ENCODE measurements around the gene KCNH1. TPM values are rescaled to one million over a fixed set of nuclear protein-coding genes. Genes with fewer than 3 reads are reported as not detected.

Gene KCNH1
- total and polyA plus RNA-seq, 10 of the 15 experiments (the other 5 are each of a cell fraction or from before 2014, with no cell fraction given) = 0.02 to 0.04 (median 0.04) TPM; not detected in 7

DNA sequence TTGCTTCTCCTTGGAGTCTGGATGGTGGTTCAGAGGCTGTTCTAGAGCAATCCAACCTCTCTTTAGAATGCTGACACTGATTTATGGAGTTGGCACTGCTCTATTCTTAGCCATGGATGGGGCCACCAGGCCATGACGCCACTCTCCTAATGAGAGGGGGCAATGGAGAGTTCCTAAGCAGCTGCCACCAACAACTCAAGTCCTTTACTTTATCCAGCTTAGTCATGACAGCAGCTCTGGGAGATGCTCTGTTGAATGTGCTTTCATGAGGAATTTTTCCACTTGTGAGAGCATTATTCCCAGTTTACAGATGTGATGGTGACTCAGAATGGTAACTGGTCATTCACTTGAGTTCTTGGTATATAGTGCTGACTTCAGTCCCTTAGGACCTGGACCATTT is 438.9 kb downstream of the KCNH1 start (continued):
- TF ChIP-seq, protein P1, sequence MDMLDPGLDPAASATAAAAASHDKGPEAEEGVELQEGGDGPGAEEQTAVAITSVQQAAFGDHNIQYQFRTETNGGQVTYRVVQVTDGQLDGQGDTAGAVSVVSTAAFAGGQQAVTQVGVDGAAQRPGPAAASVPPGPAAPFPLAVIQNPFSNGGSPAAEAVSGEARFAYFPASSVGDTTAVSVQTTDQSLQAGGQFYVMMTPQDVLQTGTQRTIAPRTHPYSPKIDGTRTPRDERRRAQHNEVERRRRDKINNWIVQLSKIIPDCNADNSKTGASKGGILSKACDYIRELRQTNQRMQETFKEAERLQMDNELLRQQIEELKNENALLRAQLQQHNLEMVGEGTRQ (IDR thresholded peaks at IDR 0.05; ENCODE audit: borderline replicate concordance, low read depth, low read length) = no peak
- TF ChIP-seq POLR2AphosphoS2 (IDR thresholded peaks at IDR 0.05; ENCODE audit: low read depth, low read length) (no peak), RELA (IDR thresholded peaks at IDR 0.05; ENCODE audit: borderline replicate concordance, partially characterized antibody) (no peak), ZBED1 (IDR thresholded peaks at IDR 0.05; ENCODE audit: borderline replicate concordance) (no peak), KDM1A (IDR thresholded peaks at IDR 0.05; ENCODE audit: borderline replicate concordance) (no peak)

DNA sequence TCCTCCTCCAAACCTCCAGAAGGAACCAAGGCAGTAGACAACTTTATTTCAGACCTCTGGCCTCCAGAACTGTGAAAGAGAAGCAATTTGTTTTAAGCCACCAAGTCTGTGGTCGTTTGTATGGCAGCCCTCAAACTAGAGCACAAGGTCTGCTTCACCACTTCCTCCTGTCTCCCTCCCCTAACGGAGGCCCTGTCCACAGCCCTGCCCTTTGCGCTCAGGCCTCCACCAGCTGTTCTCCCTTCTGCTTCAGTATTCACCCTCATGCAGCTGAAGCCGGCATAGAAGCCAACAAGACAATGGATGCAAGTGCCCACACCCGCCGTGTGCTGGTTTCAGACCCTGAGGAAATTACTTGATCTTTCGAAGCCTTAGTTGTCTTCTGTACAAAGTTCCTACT is 441.2 kb downstream of the KCNH1 start:
- intact Hi-C loops (cut with micrococcal nuclease; ENCODE audit: unreplicated experiment) = no loop called here
- Histone ChIP-seq H3K79me2 (ENCODE audit: control insufficient read depth, insufficient read depth, low read length) (no peaks in the 10 kb centered on the region), H3K36me3 (ENCODE audit: control insufficient read depth in 2 of 2, insufficient read depth in 2 of 2, low read length in 1 of 2) (no peaks in the 10 kb centered on the region), H3K27ac (ENCODE audit: control insufficient read depth, insufficient read depth) (no peak overlapping the region), H3K4me2 (ENCODE audit: control insufficient read depth, insufficient read depth) (no peak overlapping the region), H4K20me1 (ENCODE audit: control insufficient read depth, insufficient read depth) (no peaks in the 10 kb centered on the region), H3K9ac (ENCODE audit: control insufficient read depth, insufficient read depth, low read length) (no peak overlapping the region), H3K27me3 (replicated peaks in 1 of 2; ENCODE audit: control insufficient read depth in 2 of 2, insufficient read depth in 2 of 2, low read length in 1 of 2) (no peaks in the 10 kb centered on the region), H3K4me3 (no peak overlapping the region), H3K4me1 (ENCODE audit: control insufficient read depth, insufficient read depth, low read length) (peaks cover 20% of the 10 kb centered on the region), H3K9me3 (replicated peaks; ENCODE audit: control insufficient read depth, insufficient read depth, low read length) (no peaks in the 10 kb centered on the region), H2AFZ (ENCODE audit: control insufficient read depth, low read depth, low read length) (no peak overlapping the region)
- ATAC-seq (peak; percentile 37), FAIRE-seq (no peak), DNase-seq (ENCODE audit: low read depth, low spot score) (no peak)
- CTCF ChIA-PET = interaction anchor here (1.0 kb wide), 1 partner anchor 123 kb away, joined by 3 read pairs; no protein-coding TSS in a partner anchor
- no TSS peak for BruUV-seq (replicated peaks)
- in situ Hi-C loops (cut with MboI) = no loop called here
- POLR2A ChIA-PET = no interaction called here
- SMC1A ChIA-PET (ENCODE audit: uncharacterized antibody, unreplicated experiment) = no interaction called here
- TF ChIP-seq TCF12 (IDR thresholded peaks at IDR 0.05; ENCODE audit: low read depth, low read length) (0 out of 2 replicates have a peak, but pooled peaks have one; percentile 16), SUPT20H (IDR thresholded peaks at IDR 0.05; ENCODE audit: borderline replicate concordance, control insufficient read depth, low read depth, low read length) (no peak), HDAC6 (IDR thresholded peaks at IDR 0.05; ENCODE audit: unreplicated experiment) (no peak), SPI1 (IDR thresholded peaks at IDR 0.05; ENCODE audit: borderline replicate concordance, insufficient read depth, low read depth, low read length) (peak; percentile 24; the same call in 1 of the 2 replicates), RUNX3 (IDR thresholded peaks at IDR 0.05; ENCODE audit: low read length) (peak; percentile 45; the same call in 1 of the 2 replicates)
- TF ChIP-seq, protein P2, sequence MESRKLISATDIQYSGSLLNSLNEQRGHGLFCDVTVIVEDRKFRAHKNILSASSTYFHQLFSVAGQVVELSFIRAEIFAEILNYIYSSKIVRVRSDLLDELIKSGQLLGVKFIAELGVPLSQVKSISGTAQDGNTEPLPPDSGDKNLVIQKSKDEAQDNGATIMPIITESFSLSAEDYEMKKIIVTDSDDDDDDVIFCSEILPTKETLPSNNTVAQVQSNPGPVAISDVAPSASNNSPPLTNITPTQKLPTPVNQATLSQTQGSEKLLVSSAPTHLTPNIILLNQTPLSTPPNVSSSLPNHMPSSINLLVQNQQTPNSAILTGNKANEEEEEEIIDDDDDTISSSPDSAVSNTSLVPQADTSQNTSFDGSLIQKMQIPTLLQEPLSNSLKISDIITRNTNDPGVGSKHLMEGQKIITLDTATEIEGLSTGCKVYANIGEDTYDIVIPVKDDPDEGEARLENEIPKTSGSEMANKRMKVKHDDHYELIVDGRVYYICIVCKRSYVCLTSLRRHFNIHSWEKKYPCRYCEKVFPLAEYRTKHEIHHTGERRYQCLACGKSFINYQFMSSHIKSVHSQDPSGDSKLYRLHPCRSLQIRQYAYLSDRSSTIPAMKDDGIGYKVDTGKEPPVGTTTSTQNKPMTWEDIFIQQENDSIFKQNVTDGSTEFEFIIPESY (IDR thresholded peaks at IDR 0.05) = no peak
- TF ChIP-seq, protein P3, sequence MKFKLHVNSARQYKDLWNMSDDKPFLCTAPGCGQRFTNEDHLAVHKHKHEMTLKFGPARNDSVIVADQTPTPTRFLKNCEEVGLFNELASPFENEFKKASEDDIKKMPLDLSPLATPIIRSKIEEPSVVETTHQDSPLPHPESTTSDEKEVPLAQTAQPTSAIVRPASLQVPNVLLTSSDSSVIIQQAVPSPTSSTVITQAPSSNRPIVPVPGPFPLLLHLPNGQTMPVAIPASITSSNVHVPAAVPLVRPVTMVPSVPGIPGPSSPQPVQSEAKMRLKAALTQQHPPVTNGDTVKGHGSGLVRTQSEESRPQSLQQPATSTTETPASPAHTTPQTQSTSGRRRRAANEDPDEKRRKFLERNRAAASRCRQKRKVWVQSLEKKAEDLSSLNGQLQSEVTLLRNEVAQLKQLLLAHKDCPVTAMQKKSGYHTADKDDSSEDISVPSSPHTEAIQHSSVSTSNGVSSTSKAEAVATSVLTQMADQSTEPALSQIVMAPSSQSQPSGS (IDR thresholded peaks at IDR 0.05; ENCODE audit: low read length) = no peak
- RAD21 ChIA-PET (ENCODE audit: unreplicated experiment) = interaction anchor here (2.7 kb wide), 1 partner anchor 7 kb away, joined by 12 read pairs; no protein-coding TSS in a partner anchor
- 37% methylated on average over 7 of the region's 7 CpGs for WGBS (ENCODE audit: insufficient coverage, insufficient replicate concordance, low lambda C conversion rate, missing lambda C conversion rate)

Measured in GM12878 (cell line).